Skeletal muscle tissue (tissue), 4 donors: ENCODE measurements around the gene LRSAM1. TPM values are rescaled to one million over a fixed set of nuclear protein-coding genes. Genes with fewer than 3 reads are reported as not detected.

ENCODE experiments used
- H3K27ac ChIP-seq: one replicate; pipeline ENCODE4 v1.7.0; 2013; ENCODE audit warnings: mild to moderate bottlenecking, low read depth, low read length, inconsistent platforms
- H3K27me3 ChIP-seq, 3 donors: one replicate each; pipeline ENCODE4 v1.7.0; 2013; ENCODE audit warnings: low read length in 3 of 3; ENCODE audit not compliant: control insufficient read depth in 3 of 3, insufficient read depth in 3 of 3
- H3K36me3 ChIP-seq, 3 donors: one replicate each; pipeline ENCODE4 v1.7.0; 2013; ENCODE audit warnings: low read length in 3 of 3; ENCODE audit not compliant: control insufficient read depth in 3 of 3, insufficient read depth in 3 of 3
- H3K4me1 ChIP-seq, 3 donors: one replicate each; pipeline ENCODE4 v1.7.0; 2013; ENCODE audit warnings: low read length in 3 of 3, mild to moderate bottlenecking in 3 of 3; ENCODE audit not compliant: control insufficient read depth in 3 of 3, insufficient read depth in 3 of 3
- H3K4me3 ChIP-seq, 3 donors: one replicate each; pipeline ENCODE4 v1.7.0; 2013; ENCODE audit warnings: low read length in 3 of 3
- H3K9ac ChIP-seq, 3 donors: one replicate each; pipeline ENCODE4 v1.7.0; 2013; ENCODE audit warnings: low read length in 3 of 3, mild to moderate bottlenecking in 3 of 3, moderate library complexity in 2 of 3, low read depth in 1 of 3
- H3K9me3 ChIP-seq, 3 donors: one replicate each; pipeline ENCODE4 v1.7.0; 2013; ENCODE audit warnings: low read length in 3 of 3; ENCODE audit not compliant: control insufficient read depth in 3 of 3
- total RNA-seq: library from RNA; depleted of rRNA; stranded (reverse); fragments of >200 nt; gene quantifications from one replicate; pipeline ENCODE4 v1.2.3, GENCODE V29; 2014
- donor health status: Osteomylitis.

LRSAM1 gene
- total RNA-seq, 1 donor from 2014 or later: 10.4 TPM

DNA sequence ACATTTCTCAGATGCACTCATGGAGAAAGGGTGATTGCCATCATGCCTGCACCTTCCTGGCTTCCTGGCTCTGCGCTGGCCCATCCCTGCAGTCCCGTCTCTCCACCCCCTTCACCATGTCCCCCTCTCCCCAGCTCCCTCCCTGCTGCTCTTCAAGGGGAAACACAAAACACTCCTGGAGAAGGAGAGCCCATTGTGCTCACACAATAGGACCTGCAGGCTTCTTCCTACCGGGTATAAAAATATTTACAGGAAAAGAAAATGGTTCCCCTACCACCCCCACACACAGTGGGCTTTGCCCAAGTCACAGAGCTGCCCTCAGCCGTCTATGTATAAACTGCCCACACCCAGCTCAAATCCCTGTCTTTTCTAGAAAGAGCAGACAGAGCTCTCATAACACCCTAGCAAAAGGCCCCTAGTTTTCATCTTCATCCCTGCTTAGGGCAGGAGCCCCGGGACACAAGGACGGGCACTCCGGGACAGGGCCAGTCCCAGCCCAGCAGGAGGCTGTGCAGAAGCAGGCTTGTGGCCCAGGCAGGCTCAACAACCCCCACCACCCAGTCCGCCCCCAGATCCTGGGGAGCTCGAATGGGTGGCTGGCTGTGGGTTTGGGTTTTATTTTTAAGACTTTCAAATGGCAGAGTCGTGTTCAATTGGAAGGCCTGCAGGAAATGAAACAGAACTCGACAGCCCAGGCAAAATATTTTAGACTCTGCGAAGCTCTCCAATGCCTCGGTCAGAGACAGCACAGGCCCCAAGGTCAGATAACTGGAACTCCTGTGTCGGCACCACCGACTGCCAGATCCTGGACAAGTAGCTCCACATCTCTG lies 77.3 kb downstream of the LRSAM1 start:
- Histone ChIP-seq H3K36me3 (peaks cover 15 to 26% (median 19%) of the 10 kb centered on the region in 3 donors), H3K4me1 (peaks cover 13 to 22% (median 16%) of the 10 kb centered on the region in 3 donors)

GRCh38 chr9:127529671-127530070 lies 78.4 kb downstream of the LRSAM1 start:
- Histone ChIP-seq H3K4me1 (peaks cover 16 to 25% (median 16%) of the 10 kb centered on the region in 3 donors), H3K27ac (peak overlapping the region; percentile 36), H3K27me3 (no peaks in the 10 kb centered on the region), H3K36me3 (peaks cover 7 to 16% (median 15%) of the 10 kb centered on the region in 3 donors), H3K4me3 (no peak overlapping the region), H3K9ac (no peak overlapping the region), H3K9me3 (peaks cover 2 to 5% (median 4%) of the 10 kb centered on the region in 3 donors)

More for the DNA sequence above, 77.3 kb downstream of the LRSAM1 start:
- Histone ChIP-seq H3K27me3 (no peaks in the 10 kb centered on the region), H3K4me3 (no peak overlapping the region), H3K9ac (peak overlapping the region in 1 of 3 donors; percentile 25), H3K9me3 (peaks cover 2 to 6% (median 4%) of the 10 kb centered on the region in 3 donors), H3K27ac (peak overlapping the region; percentile 45)

DNA sequence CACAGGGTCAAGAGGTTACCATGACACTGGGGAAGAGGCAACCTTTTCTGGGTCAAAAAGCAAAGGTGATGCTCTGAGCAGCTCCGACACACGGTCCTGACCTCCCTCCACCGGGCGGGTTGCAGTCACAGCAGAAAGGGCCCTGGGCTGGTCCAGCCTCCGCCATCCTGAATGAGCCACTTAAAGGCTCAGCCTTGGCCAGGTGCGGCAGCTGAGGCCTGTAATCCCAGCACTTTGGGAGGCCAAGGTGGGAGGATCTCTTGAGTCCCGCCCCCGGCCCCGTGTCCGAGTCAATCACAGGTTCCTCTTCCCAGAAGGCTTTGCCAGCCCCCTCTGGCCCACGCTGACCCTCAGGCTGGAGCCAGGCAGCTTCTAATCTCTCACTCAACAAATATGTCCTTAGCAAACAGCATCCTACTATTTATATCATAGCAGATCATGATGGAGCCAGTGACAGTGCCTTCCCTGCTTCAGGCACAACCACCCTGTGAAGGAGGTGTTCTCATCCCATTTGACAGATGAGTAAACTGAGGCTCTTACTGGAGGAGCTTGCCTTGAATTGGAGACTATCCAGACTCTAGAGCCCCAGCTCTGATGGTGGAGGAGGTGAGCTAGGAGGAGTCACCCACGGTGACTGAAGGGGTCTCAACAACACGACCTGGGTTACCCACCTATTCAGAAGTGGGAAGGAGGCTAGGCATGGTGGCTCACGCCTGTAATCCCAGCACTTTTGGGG lies 79.1 kb downstream of the LRSAM1 start:
- peaks cover 19 to 29% (median 23%) of the 10 kb centered on the region in 3 donors for H3K4me1 ChIP-seq
- H3K36me3 ChIP-seq: peaks cover 2 to 10% (median 9%) of the 10 kb centered on the region in 3 donors
- no peaks in the 10 kb centered on the region for H3K27me3 ChIP-seq
- no peak overlapping the region for H3K9ac ChIP-seq
- peak overlapping the region; percentile 36 for H3K27ac ChIP-seq
- H3K9me3 ChIP-seq: peaks cover 2 to 5% (median 4%) of the 10 kb centered on the region in 3 donors
- H3K4me3 ChIP-seq: no peak overlapping the region

DNA sequence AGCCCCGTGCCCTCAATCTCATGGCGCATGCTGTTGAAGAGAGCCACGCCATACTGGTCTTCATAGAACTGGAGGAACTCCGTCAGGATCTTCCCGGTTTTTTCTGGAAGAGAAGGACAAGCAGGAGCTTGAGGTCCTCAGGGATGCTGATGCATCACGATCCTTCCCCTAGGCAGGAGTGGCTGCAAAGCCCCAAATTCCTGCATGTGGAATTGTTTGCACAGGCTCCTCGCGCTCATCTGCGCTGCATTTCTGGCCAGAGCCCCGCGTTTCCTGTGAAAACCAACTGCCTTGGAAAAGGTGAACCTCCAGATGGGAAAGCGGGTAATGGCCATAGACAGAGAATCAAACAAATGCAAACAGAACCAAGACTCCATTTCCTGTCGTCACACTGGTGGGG lies 80.4 kb downstream of the LRSAM1 start:
- Histone ChIP-seq H3K4me1 (peaks cover 27 to 41% (median 36%) of the 10 kb centered on the region in 3 donors), H3K27ac (no peak overlapping the region), H3K9me3 (no peaks in the 10 kb centered on the region), H3K9ac (no peak overlapping the region), H3K36me3 (peaks cover 1 to 4% (median 2%) of the 10 kb centered on the region in 3 donors), H3K4me3 (no peak overlapping the region), H3K27me3 (no peaks in the 10 kb centered on the region)

DNA sequence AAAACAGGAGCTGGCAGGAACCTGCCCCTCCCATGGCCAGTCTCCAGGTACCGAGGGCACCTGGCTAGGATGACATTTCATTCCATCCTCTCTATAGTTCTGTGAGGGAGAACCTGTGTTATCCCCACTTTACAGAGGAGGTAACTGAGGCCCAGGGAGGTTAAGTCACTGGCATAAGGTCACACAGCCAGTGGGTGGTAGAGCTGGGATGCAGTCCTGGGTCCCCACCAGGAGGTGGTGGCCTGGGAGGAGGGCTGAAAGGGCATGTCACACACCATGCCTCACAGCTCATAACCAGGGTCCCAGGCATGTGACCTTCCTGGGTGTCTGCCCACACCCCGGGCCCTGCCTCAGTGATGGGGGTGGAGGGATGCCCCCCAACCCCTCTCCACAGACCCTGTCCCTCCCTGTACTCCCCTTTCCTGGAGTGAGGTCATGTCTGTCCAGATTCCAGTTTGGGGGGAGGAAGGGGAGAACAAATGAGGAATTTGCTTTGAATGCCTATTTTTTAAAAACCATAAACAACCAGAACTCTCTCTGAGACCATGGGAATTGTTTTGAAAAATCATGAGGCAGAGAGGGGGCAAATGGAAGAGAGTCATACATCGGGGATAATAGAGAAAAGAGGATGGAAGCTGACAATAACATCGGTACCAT lies 83.1 kb downstream of the LRSAM1 start:
- H3K9me3 ChIP-seq: no peaks in the 10 kb centered on the region
- no peaks in the 10 kb centered on the region for H3K36me3 ChIP-seq
- peaks cover 25 to 38% (median 35%) of the 10 kb centered on the region in 3 donors for H3K4me1 ChIP-seq
- H3K4me3 ChIP-seq: no peak overlapping the region
- peak overlapping the region; percentile 12 for H3K27ac ChIP-seq
- H3K9ac ChIP-seq: peak overlapping the region in 1 of 3 donors; percentile 35
- H3K27me3 ChIP-seq: peaks cover 0 to 3% (median 0%) of the 10 kb centered on the region in 3 donors

GRCh38 chr9:127534931-127535330 lies 83.6 kb downstream of the LRSAM1 start:
- Histone ChIP-seq H3K4me3 (no peak overlapping the region), H3K4me1 (peaks cover 23 to 42% (median 39%) of the 10 kb centered on the region in 3 donors), H3K9me3 (no peaks in the 10 kb centered on the region), H3K36me3 (no peaks in the 10 kb centered on the region), H3K9ac (peak overlapping the region in 2 of 3 donors; percentile 12 to 40), H3K27ac (peak overlapping the region; percentile 12), H3K27me3 (peaks cover 0 to 7% (median 0%) of the 10 kb centered on the region in 3 donors)

DNA sequence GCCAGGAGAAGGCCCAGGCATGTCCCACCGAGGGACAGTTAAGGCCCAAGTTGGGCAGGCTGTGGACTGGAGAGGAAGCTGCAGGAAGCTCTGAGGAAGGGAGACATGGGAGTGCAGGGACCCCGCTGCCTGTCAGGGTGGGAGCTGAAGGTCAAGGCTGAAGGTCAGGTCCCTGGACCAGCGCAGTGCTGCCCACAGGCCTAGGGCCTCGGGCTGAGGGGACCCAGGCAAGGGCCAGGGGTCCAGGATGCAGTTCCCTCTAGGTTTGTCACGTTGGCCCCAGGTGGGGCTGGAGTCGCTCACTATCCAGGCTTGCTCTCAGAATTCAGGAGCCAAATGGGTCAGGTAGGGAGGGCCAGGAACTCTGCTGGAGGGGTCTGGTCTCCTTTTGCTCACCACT lies 84.1 kb downstream of the LRSAM1 start:
- H3K27ac ChIP-seq: peak overlapping the region; percentile 12
- H3K9ac ChIP-seq: peak overlapping the region in 2 of 3 donors; percentile 12 to 40
- H3K27me3 ChIP-seq: peaks cover 0 to 11% (median 0%) of the 10 kb centered on the region in 3 donors
- H3K36me3 ChIP-seq: no peaks in the 10 kb centered on the region
- H3K4me3 ChIP-seq: no peak overlapping the region
- H3K9me3 ChIP-seq: no peaks in the 10 kb centered on the region
- peaks cover 26 to 44% (median 42%) of the 10 kb centered on the region in 3 donors for H3K4me1 ChIP-seq

DNA sequence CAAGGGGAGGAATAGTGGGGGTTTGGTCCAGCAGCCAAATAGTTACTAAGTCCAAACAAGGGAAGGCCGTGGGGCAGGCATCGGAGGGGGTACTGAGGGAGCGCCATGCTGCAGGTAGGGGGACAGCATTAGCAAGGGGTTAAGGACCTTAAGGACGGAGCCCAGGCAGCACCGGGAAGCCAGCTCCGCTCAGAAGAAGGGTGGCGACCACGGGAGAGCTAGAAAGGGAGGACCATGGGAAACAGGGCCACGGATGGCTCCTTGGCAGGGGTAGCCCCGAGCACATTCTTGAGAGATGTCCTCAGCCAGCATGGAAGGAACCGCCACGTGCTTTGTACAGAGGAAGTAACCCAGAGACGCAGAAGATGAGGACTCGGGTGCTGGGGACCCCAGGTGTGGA lies 84.5 kb downstream of the LRSAM1 start:
- H3K36me3 ChIP-seq: no peaks in the 10 kb centered on the region

GRCh38 chr9:127536499-127536898 lies 85.2 kb downstream of the LRSAM1 start:
- H3K27ac ChIP-seq: no peak overlapping the region
- H3K4me3 ChIP-seq: no peak overlapping the region
- H3K27me3 ChIP-seq: peaks cover 0 to 14% (median 0%) of the 10 kb centered on the region in 3 donors
- H3K4me1 ChIP-seq: peaks cover 35 to 52% (median 49%) of the 10 kb centered on the region in 3 donors
- no peaks in the 10 kb centered on the region for H3K36me3 ChIP-seq
- H3K9ac ChIP-seq: no peak overlapping the region
- H3K9me3 ChIP-seq: no peaks in the 10 kb centered on the region

More for the DNA sequence above, 84.5 kb downstream of the LRSAM1 start:
- H3K27me3 ChIP-seq: peaks cover 0 to 14% (median 0%) of the 10 kb centered on the region in 3 donors
- H3K9ac ChIP-seq: peak overlapping the region in 1 of 3 donors; percentile 12
- H3K27ac ChIP-seq: peak overlapping the region; percentile 12
- no peak overlapping the region for H3K4me3 ChIP-seq
- no peaks in the 10 kb centered on the region for H3K9me3 ChIP-seq
- peaks cover 29 to 45% (median 42%) of the 10 kb centered on the region in 3 donors for H3K4me1 ChIP-seq
